Stimulated activated naive CD8-positive, alpha-beta T cell treated with anti-CD3 and anti-CD28 coated beads, Interleukin-15, Interleukin-2, amounts not matched to agents 100 ng/mL and 50 ng/mL, for 24 hours (primary cell): ENCODE data around the gene BTBD19.

ENCODE experiments used
- H3K27ac Mint-ChIP-seq: one replicate; pipeline ENCODE4 v1.8.0; 2021; ENCODE audit warnings: mild to moderate bottlenecking, mixed read lengths
- H3K27me3 Mint-ChIP-seq: one replicate; pipeline ENCODE4 v1.8.0; 2021; ENCODE audit warnings: mixed read lengths
- H3K36me3 Mint-ChIP-seq: one replicate; pipeline ENCODE4 v1.8.0; 2021; ENCODE audit warnings: low read depth, mixed read lengths
- H3K4me1 Mint-ChIP-seq: one replicate; pipeline ENCODE4 v1.8.0; 2021; ENCODE audit warnings: low read depth, mixed read lengths
- H3K4me3 Mint-ChIP-seq: one replicate; pipeline ENCODE4 v1.8.0; 2021; ENCODE audit warnings: mild to moderate bottlenecking, mixed read lengths
- H3K9me3 Mint-ChIP-seq: one replicate; pipeline ENCODE4 v1.8.0; 2021; ENCODE audit warnings: mixed read lengths

Gene BTBD19

DNA sequence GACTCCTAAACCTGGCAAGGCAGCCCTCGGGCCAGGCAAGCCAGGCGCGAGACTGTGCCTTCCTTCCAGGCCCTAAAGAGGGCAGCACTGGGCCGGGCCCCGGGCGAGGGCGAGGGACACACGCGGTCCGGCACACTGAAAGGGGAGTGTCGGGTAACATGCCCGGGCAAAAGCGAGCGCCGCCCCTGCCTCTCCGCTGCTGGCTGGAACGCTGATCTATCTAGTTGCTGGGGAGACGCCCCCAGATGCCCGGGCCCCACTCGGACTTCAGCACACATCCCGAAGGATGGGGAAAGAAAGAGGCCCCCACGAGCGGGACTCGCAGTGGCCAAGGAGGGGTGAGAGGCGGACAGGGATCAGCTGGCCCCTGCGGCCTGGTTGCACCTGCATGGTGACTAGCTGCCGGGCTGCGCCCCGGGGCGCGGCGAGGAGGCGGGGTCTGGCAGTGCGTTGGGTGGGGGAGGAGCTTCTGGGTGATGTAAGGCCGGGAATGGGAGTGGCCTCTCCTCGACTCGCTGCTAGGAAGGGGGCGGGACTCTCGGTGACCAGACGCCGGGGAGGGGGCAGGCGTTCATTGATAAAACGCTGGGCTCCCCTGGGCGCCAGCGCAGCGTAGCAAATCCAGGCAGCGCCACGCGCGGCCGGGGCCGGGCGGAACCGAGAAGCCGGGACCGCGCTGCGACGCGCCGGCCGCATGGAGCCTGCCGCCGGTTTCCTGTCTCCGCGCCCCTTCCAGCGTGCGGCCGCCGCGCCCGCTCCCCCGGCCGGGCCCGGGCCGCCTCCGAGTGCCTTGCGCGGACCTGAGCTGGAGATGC, 8.3 kb upstream of the BTBD19 start, which contains the start of gene PLK3:
Gene PLK3 (plus strand): TSS at position 608 of the 815 bp plus-strand sequence. CDS start 87 bp downstream, at position 695.
- Mint-ChIP-seq H3K27ac (peak within 1 kb of the TSS; percentile 97), H3K9me3 (no peaks in the 10 kb centered on the region), H3K27me3 (no peaks in the 10 kb centered on the region), H3K4me3 (peak within 1 kb of the TSS; percentile 96), H3K36me3 (peaks cover 38% of the 10 kb centered on the region), H3K4me1 (peaks cover 47% of the 10 kb centered on the region)

DNA sequence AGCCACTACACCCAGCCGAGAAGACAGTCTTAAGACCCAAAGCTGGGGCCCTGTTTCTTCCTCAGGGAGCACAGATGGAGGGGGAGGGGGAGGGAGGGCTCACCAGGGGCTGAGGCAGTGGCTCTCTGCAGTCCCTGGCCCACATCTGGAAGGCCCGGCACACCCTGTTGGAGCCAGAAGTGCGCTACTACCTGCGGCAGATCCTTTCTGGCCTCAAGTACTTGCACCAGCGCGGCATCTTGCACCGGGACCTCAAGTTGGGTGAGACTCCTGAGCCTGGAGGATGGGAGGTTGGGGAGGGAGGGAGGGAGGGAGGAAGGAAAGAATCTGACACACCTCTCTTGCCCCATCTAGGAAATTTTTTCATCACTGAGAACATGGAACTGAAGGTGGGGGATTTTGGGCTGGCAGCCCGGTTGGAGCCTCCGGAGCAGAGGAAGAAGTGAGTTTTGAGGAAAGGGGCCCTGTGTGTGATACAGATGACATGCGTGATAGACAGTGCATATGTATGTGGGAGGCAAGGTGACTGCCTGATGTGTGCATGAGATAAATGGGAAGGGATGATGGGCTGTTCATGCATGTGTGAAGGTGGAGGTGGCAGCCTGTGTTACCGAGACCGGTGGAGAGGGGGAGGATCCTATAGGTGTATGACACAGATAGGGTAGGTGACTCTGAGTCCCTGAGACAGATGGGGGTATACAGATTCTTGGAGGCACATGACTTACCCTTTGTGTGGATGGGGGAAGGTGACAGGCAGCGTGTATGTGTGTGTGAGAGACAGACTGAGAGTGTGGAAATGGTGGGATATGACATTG, 6.6 kb upstream of the BTBD19 start:
- H3K9me3 Mint-ChIP-seq = no peaks in the 10 kb centered on the region
- H3K4me3 Mint-ChIP-seq = peak overlapping the region; percentile 96
- H3K27me3 Mint-ChIP-seq = no peaks in the 10 kb centered on the region
- H3K36me3 Mint-ChIP-seq = peaks cover 49% of the 10 kb centered on the region
- peaks cover 59% of the 10 kb centered on the region for H3K4me1 Mint-ChIP-seq
- H3K27ac Mint-ChIP-seq = peak overlapping the region; percentile 96

DNA sequence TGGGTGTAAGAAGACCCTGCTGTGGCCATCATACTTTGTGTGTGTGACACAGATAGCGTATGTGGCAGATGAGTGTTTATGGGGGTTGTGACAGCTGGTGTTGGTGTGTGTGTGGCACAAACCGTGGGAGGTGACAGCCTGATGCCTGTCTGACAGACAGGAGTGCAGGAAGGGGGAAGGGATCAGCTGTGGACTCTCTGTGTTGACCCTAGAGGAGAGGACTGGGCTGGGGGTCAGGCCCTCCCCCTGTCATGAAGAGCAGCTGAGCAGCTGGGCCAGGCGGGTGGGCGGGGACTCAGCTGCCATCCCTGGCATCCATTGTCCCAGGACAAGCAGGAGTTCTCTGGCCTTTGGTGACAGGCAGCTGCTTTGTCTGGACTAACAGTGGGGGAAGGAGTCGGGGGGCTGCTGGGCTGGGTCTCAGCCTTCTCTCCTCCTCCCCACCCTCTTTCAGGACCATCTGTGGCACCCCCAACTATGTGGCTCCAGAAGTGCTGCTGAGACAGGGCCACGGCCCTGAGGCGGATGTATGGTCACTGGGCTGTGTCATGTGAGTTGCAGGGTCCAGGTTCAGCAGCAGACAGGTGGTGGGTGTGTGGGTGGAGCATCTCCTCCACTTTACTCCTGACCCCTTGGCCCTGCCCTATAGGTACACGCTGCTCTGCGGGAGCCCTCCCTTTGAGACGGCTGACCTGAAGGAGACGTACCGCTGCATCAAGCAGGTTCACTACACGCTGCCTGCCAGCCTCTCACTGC, 5.8 kb upstream of the BTBD19 start:
- Mint-ChIP-seq H3K9me3 (no peaks in the 10 kb centered on the region), H3K4me1 (peaks cover 67% of the 10 kb centered on the region), H3K4me3 (peak overlapping the region; percentile 96), H3K36me3 (peaks cover 56% of the 10 kb centered on the region), H3K27ac (peak overlapping the region; percentile 96), H3K27me3 (no peaks in the 10 kb centered on the region)

DNA sequence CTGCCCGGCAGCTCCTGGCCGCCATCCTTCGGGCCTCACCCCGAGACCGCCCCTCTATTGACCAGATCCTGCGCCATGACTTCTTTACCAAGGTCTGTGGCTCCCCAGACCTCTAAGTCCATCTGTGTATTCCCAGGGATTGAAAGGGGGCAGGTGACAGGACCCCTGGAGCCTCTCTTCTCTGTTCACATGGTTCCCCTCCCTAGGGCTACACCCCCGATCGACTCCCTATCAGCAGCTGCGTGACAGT, 5.3 kb upstream of the BTBD19 start:
- peak overlapping the region; percentile 96 for H3K4me3 Mint-ChIP-seq
- peak overlapping the region; percentile 96 for H3K27ac Mint-ChIP-seq
- H3K36me3 Mint-ChIP-seq = peaks cover 56% of the 10 kb centered on the region
- peaks cover 72% of the 10 kb centered on the region for H3K4me1 Mint-ChIP-seq
- H3K27me3 Mint-ChIP-seq = no peaks in the 10 kb centered on the region
- no peaks in the 10 kb centered on the region for H3K9me3 Mint-ChIP-seq

DNA sequence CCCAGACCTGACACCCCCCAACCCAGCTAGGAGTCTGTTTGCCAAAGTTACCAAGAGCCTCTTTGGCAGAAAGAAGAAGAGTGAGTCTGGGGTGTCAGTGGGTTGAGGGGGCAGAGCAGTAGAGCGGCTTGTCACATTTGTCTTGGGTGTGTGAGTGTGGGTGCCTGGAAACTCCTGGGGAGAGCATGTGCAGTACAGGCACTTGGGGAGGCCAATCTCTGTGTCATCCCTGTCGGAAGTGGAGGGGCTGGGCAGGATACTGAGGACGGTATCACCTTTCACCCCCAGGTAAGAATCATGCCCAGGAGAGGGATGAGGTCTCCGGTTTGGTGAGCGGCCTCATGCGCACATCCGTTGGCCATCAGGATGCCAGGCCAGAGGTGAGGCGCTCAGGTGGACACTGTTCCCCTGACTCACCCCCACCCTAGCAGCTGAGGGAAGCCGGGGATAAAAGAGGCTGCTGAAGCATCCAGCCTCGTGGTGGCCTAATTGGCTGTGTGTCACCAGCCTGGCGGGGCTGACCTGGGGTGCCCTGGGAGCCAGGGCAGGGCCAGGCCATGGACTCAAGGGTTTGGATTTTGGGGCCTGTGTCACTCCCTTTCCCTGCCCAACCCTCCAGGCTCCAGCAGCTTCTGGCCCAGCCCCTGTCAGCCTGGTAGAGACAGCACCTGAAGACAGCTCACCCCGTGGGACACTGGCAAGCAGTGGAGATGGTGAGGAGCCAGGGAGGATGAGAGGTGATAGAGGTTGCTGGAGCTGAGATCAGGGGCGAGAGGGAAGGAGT, 4.8 kb upstream of the BTBD19 start:
- H3K4me3 Mint-ChIP-seq = peak overlapping the region; percentile 96
- peaks cover 76% of the 10 kb centered on the region for H3K4me1 Mint-ChIP-seq
- H3K27ac Mint-ChIP-seq = peak overlapping the region; percentile 96
- no peaks in the 10 kb centered on the region for H3K9me3 Mint-ChIP-seq
- H3K27me3 Mint-ChIP-seq = no peaks in the 10 kb centered on the region
- H3K36me3 Mint-ChIP-seq = peaks cover 56% of the 10 kb centered on the region

DNA sequence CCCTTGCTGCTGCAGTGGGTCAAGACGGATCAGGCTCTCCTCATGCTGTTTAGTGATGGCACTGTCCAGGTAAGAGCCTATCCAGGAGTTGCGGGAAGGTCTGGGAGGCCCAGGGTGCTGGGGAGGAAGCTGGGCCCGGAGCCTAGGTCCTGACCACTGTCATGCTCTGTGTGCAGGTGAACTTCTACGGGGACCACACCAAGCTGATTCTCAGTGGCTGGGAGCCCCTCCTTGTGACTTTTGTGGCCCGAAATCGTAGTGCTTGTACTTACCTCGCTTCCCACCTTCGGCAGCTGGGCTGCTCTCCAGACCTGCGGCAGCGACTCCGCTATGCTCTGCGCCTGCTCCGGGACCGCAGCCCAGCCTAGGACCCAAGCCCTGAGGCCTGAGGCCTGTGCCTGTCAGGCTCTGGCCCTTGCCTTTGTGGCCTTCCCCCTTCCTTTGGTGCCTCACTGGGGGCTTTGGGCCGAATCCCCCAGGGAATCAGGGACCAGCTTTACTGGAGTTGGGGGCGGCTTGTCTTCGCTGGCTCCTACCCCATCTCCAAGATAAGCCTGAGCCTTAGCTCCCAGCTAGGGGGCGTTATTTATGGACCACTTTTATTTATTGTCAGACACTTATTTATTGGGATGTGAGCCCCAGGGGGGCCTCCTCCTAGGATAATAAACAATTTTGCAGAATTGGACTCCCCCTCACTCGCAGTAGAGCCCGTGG, 2.9 kb upstream of the BTBD19 start:
- H3K4me3 Mint-ChIP-seq = peak overlapping the region; percentile 38

DNA sequence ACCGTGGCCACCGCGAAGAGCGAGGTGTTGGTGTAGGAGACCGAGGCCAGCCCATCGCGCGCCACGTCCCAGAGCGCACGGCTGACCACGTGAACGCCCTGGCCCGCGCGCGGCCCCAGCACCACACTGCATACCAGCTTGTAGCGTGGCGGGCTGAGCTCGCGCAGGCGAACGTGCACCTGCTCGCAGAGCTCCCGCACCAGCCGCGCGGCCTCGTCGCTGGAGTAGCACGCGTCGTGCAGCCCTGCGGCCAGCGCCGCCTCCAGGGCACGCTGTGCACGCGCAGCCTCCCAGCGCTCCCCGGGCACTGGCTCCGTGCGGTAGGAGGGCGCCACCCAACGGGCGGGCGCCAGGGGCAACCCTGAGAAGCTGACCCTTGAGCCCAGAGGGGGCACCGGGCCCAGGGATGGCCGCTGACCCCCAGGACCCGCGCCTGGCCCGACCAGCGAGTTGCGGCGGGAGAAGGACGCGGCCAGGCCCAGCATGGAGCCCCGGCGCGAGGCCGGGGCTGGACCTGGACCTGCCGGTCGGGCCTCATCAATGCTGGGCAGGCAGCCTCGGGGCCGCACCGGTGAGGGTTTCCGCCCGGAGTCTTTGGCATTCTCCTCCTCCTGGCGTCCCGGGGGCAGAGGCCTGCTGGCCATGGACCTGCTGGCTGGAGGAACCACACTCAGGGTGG, 2.2 kb upstream of the BTBD19 start:
- Mint-ChIP-seq H3K27ac (peak overlapping the region; percentile 99), H3K4me3 (peak overlapping the region; percentile 76), H3K27me3 (no peaks in the 10 kb centered on the region), H3K9me3 (no peaks in the 10 kb centered on the region), H3K4me1 (peaks cover 90% of the 10 kb centered on the region), H3K36me3 (peaks cover 64% of the 10 kb centered on the region)

More for the DNA sequence above, 2.9 kb upstream of the BTBD19 start:
- Mint-ChIP-seq H3K27ac (peak overlapping the region; percentile 96), H3K4me1 (peaks cover 83% of the 10 kb centered on the region), H3K9me3 (no peaks in the 10 kb centered on the region), H3K27me3 (no peaks in the 10 kb centered on the region), H3K36me3 (peaks cover 64% of the 10 kb centered on the region)

DNA sequence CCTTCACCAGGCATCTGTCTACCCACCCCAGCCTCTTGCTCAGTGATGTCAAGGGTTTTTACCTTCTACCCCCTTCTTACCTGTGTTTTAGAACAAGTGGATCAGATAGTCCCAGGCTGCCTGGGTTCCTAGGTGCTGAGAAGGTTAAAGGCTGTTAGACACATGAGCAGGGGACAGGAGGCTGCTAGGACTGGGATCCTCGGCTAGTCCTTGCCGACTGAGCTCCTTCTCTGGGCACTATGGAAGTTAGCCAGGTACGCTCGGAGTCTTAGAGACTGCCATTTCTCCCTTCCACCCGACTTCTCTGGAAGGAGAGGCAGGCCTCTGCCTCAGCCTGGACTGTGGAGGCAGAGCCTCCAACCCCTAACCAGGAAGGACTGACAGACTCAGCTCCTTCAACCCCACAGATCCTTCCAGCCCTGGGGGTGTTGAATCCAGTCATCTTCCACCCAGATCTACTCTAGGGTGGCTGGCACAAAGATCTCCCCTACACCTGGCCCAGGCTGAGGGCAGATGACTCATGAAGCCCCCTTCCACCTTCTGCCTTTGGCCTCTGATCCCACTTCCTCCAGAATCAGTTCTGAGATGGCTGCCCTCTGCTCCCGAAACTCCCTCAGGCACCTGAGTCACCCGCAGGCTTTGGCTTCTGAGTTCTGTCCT, 1.5 kb upstream of the BTBD19 start, which contains the start of gene DYNLT4:
Gene DYNLT4 (minus strand): TSS at position 648 of the 660 bp plus-strand sequence. CDS start 683 bp downstream, outside the sequence.
- H3K9me3 Mint-ChIP-seq = no peaks in the 10 kb centered on the region
- H3K27ac Mint-ChIP-seq = peak within 1 kb of the TSS; percentile 99
- peaks cover 64% of the 10 kb centered on the region for H3K36me3 Mint-ChIP-seq
- H3K27me3 Mint-ChIP-seq = no peaks in the 10 kb centered on the region
- H3K4me1 Mint-ChIP-seq = peaks cover 94% of the 10 kb centered on the region
- peak within 1 kb of the TSS; percentile 76 for H3K4me3 Mint-ChIP-seq

DNA sequence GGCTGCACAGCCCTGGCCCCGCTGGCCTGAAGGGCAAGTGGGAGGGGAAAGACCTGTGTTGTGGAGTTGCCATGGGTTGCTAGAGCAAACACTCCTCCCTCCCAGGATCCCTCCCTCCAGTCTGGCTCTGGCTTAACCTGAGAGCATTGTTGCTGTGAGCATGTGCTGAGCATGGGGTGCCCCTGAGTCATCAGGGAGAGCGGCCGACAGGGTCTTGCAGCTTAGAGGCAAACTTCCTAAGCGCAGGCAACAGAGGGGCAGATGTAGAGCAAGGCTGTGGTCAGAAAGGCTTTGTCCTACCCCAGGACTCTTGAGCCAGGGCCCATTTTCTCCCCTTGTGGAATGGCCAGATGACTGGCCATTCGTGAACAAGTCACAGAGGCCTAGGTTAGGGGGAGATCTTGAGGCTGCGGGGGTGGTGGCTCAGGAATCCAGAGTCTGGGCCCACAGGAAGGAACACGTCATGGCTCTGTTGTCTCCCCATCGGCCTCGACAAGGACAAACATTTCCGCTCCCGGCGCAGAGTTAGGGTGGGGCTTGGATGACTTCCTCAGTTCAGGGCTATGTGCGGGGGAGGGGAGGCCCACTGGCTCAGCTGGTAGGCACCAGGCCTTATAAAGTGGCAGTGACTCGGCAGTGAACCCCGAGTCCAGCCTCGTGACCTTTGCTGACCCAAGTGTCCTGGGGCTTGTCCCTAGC, 810 bp upstream of the BTBD19 start:
- H3K27ac Mint-ChIP-seq = peak overlapping the region; percentile 99
- H3K27me3 Mint-ChIP-seq = no peaks in the 10 kb centered on the region
- peaks cover 62% of the 10 kb centered on the region for H3K36me3 Mint-ChIP-seq
- peaks cover 93% of the 10 kb centered on the region for H3K4me1 Mint-ChIP-seq
- no peaks in the 10 kb centered on the region for H3K9me3 Mint-ChIP-seq
- H3K4me3 Mint-ChIP-seq = peak overlapping the region; percentile 76

DNA sequence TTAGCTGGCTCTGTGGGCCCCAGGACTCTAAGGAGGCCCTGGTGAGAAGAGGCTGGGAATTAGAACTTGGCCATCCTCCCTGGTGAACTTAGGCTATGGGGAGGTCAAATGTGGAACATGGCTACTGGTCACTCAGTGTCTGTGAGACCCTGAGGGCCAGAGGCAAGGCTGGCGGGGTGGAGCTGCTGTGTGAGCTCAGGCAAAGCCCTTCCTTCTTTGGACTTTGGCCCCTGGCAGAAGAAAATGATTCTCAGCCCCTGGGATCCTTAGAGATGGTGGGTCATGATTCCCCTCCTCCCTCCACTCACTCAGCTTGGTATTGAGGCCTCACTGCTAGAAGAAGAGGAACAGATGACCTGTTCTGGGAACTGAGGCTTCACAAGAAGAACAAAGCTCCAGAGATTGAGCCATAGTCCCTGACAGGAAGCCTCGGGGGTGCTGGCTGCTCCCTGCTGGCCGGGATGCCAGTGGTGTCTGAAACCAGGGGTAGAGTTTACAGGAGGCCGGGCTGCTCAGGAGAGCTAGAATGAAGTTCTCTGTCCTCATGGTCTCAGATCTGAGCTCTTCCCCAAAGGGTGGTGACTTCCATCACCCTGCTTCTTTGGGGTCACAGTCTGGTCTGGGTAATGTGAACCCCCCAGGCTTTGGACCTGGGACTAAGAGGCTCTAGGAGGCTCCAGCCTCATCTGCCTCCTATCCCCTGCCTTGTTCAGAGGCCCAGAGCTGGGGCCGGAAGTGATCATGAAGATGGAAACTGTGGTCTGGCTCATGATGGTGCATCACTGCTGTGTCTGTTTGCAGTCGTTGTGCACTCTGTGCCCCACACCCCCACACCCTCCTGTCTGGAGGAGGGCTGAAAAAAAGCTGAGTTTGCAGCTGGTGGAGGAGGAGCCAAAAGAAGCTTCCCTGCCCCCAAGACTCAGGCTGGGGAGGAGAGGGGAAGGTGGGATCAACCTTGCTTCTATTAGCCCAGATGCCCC, 905 bp downstream of the BTBD19 start:
- H3K36me3 Mint-ChIP-seq = peaks cover 50% of the 10 kb centered on the region

DNA sequence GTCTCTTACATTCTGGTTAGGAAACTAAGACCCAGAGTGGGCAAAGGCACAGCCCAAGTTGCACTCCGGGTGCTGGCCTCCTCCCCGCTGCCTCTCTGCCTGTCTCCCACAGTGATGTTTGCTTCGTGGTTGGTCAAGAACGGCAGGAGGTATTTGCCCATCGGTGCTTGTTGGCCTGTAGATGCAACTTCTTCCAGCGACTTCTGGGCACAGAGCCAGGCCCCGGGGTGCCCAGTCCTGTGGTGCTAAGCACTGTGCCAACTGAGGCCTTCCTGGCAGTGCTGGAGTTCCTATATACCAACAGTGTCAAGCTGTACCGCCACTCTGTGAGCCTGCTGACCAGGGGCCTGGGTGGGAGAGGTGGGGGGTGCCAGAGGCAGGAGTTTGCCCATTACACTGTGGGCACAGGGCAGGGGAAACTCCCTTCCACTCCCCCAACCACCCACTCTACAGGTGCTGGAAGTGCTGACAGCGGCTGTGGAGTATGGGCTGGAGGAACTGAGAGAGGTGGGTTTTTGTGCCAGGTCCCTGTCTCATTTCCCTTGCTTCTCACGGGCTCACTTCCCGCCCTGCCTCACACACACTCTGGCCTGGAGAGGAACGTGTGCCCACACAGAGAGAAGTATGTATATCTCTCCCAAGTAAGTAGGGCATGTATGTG, 1.9 kb downstream of the BTBD19 start:
- peaks cover 47% of the 10 kb centered on the region for H3K36me3 Mint-ChIP-seq
- H3K9me3 Mint-ChIP-seq = no peaks in the 10 kb centered on the region
- no peaks in the 10 kb centered on the region for H3K27me3 Mint-ChIP-seq
- H3K4me1 Mint-ChIP-seq = peaks cover 82% of the 10 kb centered on the region
- peak overlapping the region; percentile 76 for H3K4me3 Mint-ChIP-seq
- peak overlapping the region; percentile 99 for H3K27ac Mint-ChIP-seq

More for the DNA sequence above, 905 bp downstream of the BTBD19 start:
- Mint-ChIP-seq H3K27me3 (no peaks in the 10 kb centered on the region), H3K4me3 (peak overlapping the region; percentile 76), H3K4me1 (peaks cover 85% of the 10 kb centered on the region), H3K9me3 (no peaks in the 10 kb centered on the region), H3K27ac (peak overlapping the region; percentile 99)
